ENCODE measurements around the gene AARSD1.
"Not testable (repeated sequence)": the region's sequence is repeated elsewhere in the genome, so short reads cannot be mapped to it uniquely, and the experiment has no call there.

- TF ChIP-seq, protein P1, sequence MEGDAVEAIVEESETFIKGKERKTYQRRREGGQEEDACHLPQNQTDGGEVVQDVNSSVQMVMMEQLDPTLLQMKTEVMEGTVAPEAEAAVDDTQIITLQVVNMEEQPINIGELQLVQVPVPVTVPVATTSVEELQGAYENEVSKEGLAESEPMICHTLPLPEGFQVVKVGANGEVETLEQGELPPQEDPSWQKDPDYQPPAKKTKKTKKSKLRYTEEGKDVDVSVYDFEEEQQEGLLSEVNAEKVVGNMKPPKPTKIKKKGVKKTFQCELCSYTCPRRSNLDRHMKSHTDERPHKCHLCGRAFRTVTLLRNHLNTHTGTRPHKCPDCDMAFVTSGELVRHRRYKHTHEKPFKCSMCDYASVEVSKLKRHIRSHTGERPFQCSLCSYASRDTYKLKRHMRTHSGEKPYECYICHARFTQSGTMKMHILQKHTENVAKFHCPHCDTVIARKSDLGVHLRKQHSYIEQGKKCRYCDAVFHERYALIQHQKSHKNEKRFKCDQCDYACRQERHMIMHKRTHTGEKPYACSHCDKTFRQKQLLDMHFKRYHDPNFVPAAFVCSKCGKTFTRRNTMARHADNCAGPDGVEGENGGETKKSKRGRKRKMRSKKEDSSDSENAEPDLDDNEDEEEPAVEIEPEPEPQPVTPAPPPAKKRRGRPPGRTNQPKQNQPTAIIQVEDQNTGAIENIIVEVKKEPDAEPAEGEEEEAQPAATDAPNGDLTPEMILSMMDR (conservative IDR thresholded peaks at IDR 0.05), result not testable (repeated sequence)
- TF ChIP-seq ZFX (IDR thresholded peaks at IDR 0.05), result not testable (repeated sequence)
Measured at GRCh38 chr17:42916388-42917235, 47.6 kb downstream of the AARSD1 start.

All from C4-2B (cell line).